K562 (cell line): ENCODE measurements around the gene TAF8. TPM values are rescaled to one million over a fixed set of nuclear protein-coding genes. Genes with fewer than 3 reads are reported as not detected.

Experiments
- ATF7 ChIP-seq: fragments of 450-650 bp; IDR thresholded peaks from 2 replicates; pipeline ENCODE4 v1.7.1; 2014; ENCODE audit warnings: mild to moderate bottlenecking, moderate library complexity
- BHLHE40 ChIP-seq: IDR thresholded peaks from 2 replicates; pipeline ENCODE4 v1.6.1; 2011; ENCODE audit warnings: low read length, improper control_type of control experiment
- CBFA2T3 ChIP-seq: fragments of 450-650 bp; IDR thresholded peaks from 2 replicates; pipeline ENCODE4 v1.6.1; 2017
- CBFB ChIP-seq: sonication (generic); formaldehyde crosslinking; IDR thresholded peaks from 2 replicates; pipeline ENCODE4 v1.4.0; 2020; ENCODE audit warnings: mild to moderate bottlenecking, missing genetic modification reagents
- FOXK2 ChIP-seq, 2 experiments: fragments of 450-650 bp; IDR thresholded peaks in 1 of 2; conservative IDR thresholded peaks in 1 of 2; 2 replicates each; pipeline ENCODE4 v1.6.1; 2016; ENCODE audit warnings: low read depth in 2 of 2, mild to moderate bottlenecking in 1 of 2
- HSF4 ChIP-seq: fragments of 250-450 bp; sonication (Bioruptor Pico); IDR thresholded peaks from 2 replicates; pipeline ENCODE4 v2.1.2; 2022; ENCODE audit warnings: mild to moderate bottlenecking, moderate library complexity, borderline replicate concordance
- JUN ChIP-seq, 2 experiments: sonication (generic) in 1 of 2; formaldehyde crosslinking in 1 of 2; IDR thresholded peaks; 2 replicates each; pipeline versions ENCODE4 v1.6.1 to v1.8.0; 2012 to 2022; ENCODE audit warnings: borderline replicate concordance in 2 of 2, mild to moderate bottlenecking in 2 of 2, improper control_type of control experiment in 1 of 2, low read depth in 1 of 2, low read length in 1 of 2, missing genetic modification reagents in 1 of 2
- MAFF ChIP-seq: IDR thresholded peaks from 2 replicates; pipeline ENCODE4 v1.6.1; 2012; ENCODE audit warnings: low read length, improper control_type of control experiment
- MTA2 ChIP-seq: fragments of 450-650 bp; IDR thresholded peaks from 2 replicates; pipeline ENCODE4 v1.6.1; 2016; ENCODE audit warnings: low read depth
- MYBL2 ChIP-seq, 2 experiments: fragments of 450-650 bp in 1 of 2; sonication (generic) in 1 of 2; formaldehyde crosslinking in 1 of 2; IDR thresholded peaks; 2 replicates each; pipeline versions ENCODE4 v1.6.1 to v1.8.1; 2017 to 2022; ENCODE audit warnings: borderline replicate concordance in 1 of 2, inconsistent platforms in 1 of 2, low read depth in 1 of 2, mild to moderate bottlenecking in 1 of 2, missing genetic modification reagents in 1 of 2, moderate library complexity in 1 of 2
- NFE2 ChIP-seq: IDR thresholded peaks from 2 replicates; pipeline ENCODE4 v1.6.1; 2014; ENCODE audit warnings: antibody characterized with exemption, low read depth
- NR0B1 ChIP-seq: fragments of 450-650 bp; IDR thresholded peaks from one replicate; pipeline ENCODE4 v1.6.1; 2018; ENCODE audit warnings: mild to moderate bottlenecking, moderate library complexity; ENCODE audit not compliant: partially characterized antibody
- RCOR1 ChIP-seq, 2 experiments: IDR thresholded peaks; 2 replicates each; pipeline ENCODE4 v1.6.1; 2012; ENCODE audit warnings: low read depth in 2 of 2, low read length in 2 of 2, borderline replicate concordance in 1 of 2, improper control_type of control experiment in 1 of 2
- SOX6 ChIP-seq: fragments of 450-650 bp; IDR thresholded peaks from 2 replicates; pipeline ENCODE4 v1.6.1; 2014; ENCODE audit warnings: mild to moderate bottlenecking
- STAT5A ChIP-seq: IDR thresholded peaks from 2 replicates; pipeline ENCODE4 v1.6.1; 2012; ENCODE audit warnings: low read length, inconsistent platforms, borderline replicate concordance
- USF1 ChIP-seq: sonication (generic); formaldehyde crosslinking; IDR thresholded peaks from 2 replicates; pipeline ENCODE4 v1.9.0; 2022; ENCODE audit warnings: mild to moderate bottlenecking, missing genetic modification reagents
- ZNF239 ChIP-seq: fragments of 250-450 bp; sonication (Bioruptor Pico); IDR thresholded peaks from 2 replicates; pipeline ENCODE4 v1.4.0; 2020; ENCODE audit warnings: mild to moderate bottlenecking
- ZNF263 ChIP-seq: sonication (generic); formaldehyde crosslinking; IDR thresholded peaks from 2 replicates; pipeline ENCODE4 v1.8.0; 2022; ENCODE audit warnings: mild to moderate bottlenecking, missing genetic modification reagents, borderline replicate concordance
- ZNF717 ChIP-seq: fragments of 250-450 bp; sonication (Bioruptor Pico); IDR thresholded peaks from 2 replicates; pipeline ENCODE4 v1.5.0; 2021
- ZNF75A ChIP-seq: fragments of 450-650 bp; formaldehyde crosslinking; IDR thresholded peaks from 2 replicates; pipeline ENCODE4 v1.4.0; 2020; ENCODE audit warnings: mild to moderate bottlenecking
- ZNF77 ChIP-seq: fragments of 250-450 bp; sonication (Bioruptor Pico); IDR thresholded peaks from 2 replicates; pipeline ENCODE4 v1.5.0; 2020
- polyA plus RNA-seq, 8 experiments: library from polyadenylated mRNA; depleted of rRNA in 4 of 8; stranded (reverse) in 5 of 8; unstranded in 3 of 8; fragments of >200 nt; fragmentation: Nextera tagmentation in 2 of 8; fragmentation: Illumina TruSeq in 1 of 8; extraction: Ambion mirVana in 2 of 8; extraction: Trizol in 1 of 8; gene quantifications; 2 replicates each; pipeline versions ENCODE4 v1.2.1 to v1.2.3, GENCODE V29; 2011 to 2014; ENCODE audit warnings: inconsistent platforms in 1 of 8, missing spikeins in 1 of 8
- total RNA-seq, 7 experiments: library from RNA; depleted of rRNA in 6 of 7; stranded (reverse); fragments of >200 nt in 6 of 7; fragmentation: Illumina TruSeq in 2 of 7; extraction: Trizol in 2 of 7; gene quantifications; 2 replicates each; pipeline versions ENCODE4 v1.2.1 to v1.2.3, GENCODE V29; 2011 to 2021; ENCODE audit warnings: low replicate concordance in 1 of 7
- TF ChIP-seq, protein P1 (sequence below): fragments of 450-650 bp; IDR thresholded peaks from 2 replicates; pipeline ENCODE4 v1.6.1; 2017; ENCODE audit warnings: mild to moderate bottlenecking, moderate library complexity

Gene TAF8
- total and polyA plus RNA-seq, 9 of the 15 experiments (the other 6 are each of a cell fraction or from before 2014, with no cell fraction given) = 29.4 to 84.0 (median 52.6) TPM

- TF ChIP-seq CBFA2T3 (peak; percentile 95), HSF4 (CRISPR knock-in tag) (no peak), ZNF263 (CRISPR knock-in tag) (0 out of 2 replicates have a peak, but pooled peaks have one; percentile 40), JUN (IDR thresholded peaks at IDR 0.05; ENCODE audit: borderline replicate concordance, low read depth, low read length) (no peak), JUN (CRISPR knock-in tag; IDR thresholded peaks at IDR 0.05; ENCODE audit: borderline replicate concordance) (no peak), NR0B1 (no peak), ZNF717 (no peak), RCOR1 (IDR thresholded peaks at IDR 0.05; ENCODE audit: borderline replicate concordance in 1 of 2, low read depth in 2 of 2, low read length in 2 of 2) (peak; percentile 48 to 94; a peak in 3 of 4 replicates), STAT5A (peak; percentile 65; the same call in 1 of the 2 replicates), MAFF (no peak), CBFB (CRISPR knock-in tag) (peak; percentile 84; the same call in 1 of the 2 replicates), FOXK2 (conservative IDR thresholded peaks at IDR 0.05 in 1 of 2, IDR thresholded peaks at IDR 0.05 in 1 of 2; ENCODE audit: low read depth in 2 of 2) (peak; percentile 58 to 73; a peak in 3 of 4 replicates), USF1 (CRISPR knock-in tag) (peak; percentile 15; the same call in 1 of the 2 replicates), MTA2 (peak; percentile 74), MYBL2 (IDR thresholded peaks at IDR 0.05; ENCODE audit: low read depth) (no peak), MYBL2 (CRISPR knock-in tag; IDR thresholded peaks at IDR 0.05; ENCODE audit: borderline replicate concordance) (no peak), ZNF75A (CRISPR knock-in tag) (0 out of 2 replicates have a peak, but pooled peaks have one; percentile 39), ATF7 (peak; percentile 34), SOX6 (peak; percentile 65; the same call in 1 of the 2 replicates), NFE2 (no peak), ZNF77 (no peak), BHLHE40 (peak; percentile 16; the same call in 1 of the 2 replicates), ZNF239 (CRISPR knock-in tag) (no peak)
- TF ChIP-seq, protein P1, sequence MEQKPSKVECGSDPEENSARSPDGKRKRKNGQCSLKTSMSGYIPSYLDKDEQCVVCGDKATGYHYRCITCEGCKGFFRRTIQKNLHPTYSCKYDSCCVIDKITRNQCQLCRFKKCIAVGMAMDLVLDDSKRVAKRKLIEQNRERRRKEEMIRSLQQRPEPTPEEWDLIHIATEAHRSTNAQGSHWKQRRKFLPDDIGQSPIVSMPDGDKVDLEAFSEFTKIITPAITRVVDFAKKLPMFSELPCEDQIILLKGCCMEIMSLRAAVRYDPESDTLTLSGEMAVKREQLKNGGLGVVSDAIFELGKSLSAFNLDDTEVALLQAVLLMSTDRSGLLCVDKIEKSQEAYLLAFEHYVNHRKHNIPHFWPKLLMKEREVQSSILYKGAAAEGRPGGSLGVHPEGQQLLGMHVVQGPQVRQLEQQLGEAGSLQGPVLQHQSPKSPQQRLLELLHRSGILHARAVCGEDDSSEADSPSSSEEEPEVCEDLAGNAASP = no peak
Measured at GRCh38 chr6:42128460-42129359, 78.4 kb downstream of the TAF8 start (continued).
